Astrocyte (in vitro differentiated cells and primary cell): ENCODE measurements around the gene ITGAX. TPM values are rescaled to one million over a fixed set of nuclear protein-coding genes. Genes with fewer than 3 reads are reported as not detected.
"Not testable (repeated sequence)": the region's sequence is repeated elsewhere in the genome, so short reads cannot be mapped to it uniquely, and the experiment has no call there.

Experiments
- DNase-seq: peaks from one replicate; pipeline ENCODE4 v3.0.0-alpha.2; 2010; ENCODE audit warnings: low read depth
- FAIRE-seq: peaks from 2 replicates; lab custom pipeline; 2011; peaks lifted over from hg19 to GRCh38; lab: Jason Lieb, UNC
- H2AFZ ChIP-seq: 2 replicates; pipeline ENCODE4 v1.6.0; 2012; ENCODE audit warnings: low read depth, low read length, inconsistent platforms
- H3K27ac ChIP-seq: 2 replicates; pipeline ENCODE4 v1.5.1; 2011; ENCODE audit warnings: low read depth, low read length, inconsistent platforms
- H3K27me3 ChIP-seq: 2 replicates; pipeline ENCODE4 v1.6.0; 2011; ENCODE audit warnings: low read length, inconsistent platforms; ENCODE audit not compliant: insufficient read depth
- H3K36me3 ChIP-seq: 2 replicates; pipeline ENCODE4 v1.5.1; 2011; ENCODE audit warnings: low read length, inconsistent platforms; ENCODE audit not compliant: insufficient read depth
- H3K4me1 ChIP-seq: 2 replicates; pipeline ENCODE4 v1.5.1; 2011; ENCODE audit warnings: low read length, inconsistent platforms; ENCODE audit not compliant: insufficient read depth
- H3K4me2 ChIP-seq: 2 replicates; pipeline ENCODE4 v1.6.0; 2012; ENCODE audit warnings: low read length, inconsistent platforms
- H3K4me3 ChIP-seq: 2 replicates; pipeline ENCODE4 v1.5.1; 2011; ENCODE audit warnings: low read depth, mild to moderate bottlenecking, low read length, inconsistent platforms; ENCODE audit not compliant: insufficient read depth
- H3K79me2 ChIP-seq: 2 replicates; pipeline ENCODE4 v1.6.0; 2012; ENCODE audit warnings: mild to moderate bottlenecking, low read length, inconsistent platforms; ENCODE audit not compliant: insufficient read depth
- H3K9ac ChIP-seq: 2 replicates; pipeline ENCODE4 v1.6.0; 2012; ENCODE audit warnings: mild to moderate bottlenecking, low read length, inconsistent platforms
- H3K9me3 ChIP-seq: 2 replicates; pipeline ENCODE4 v1.5.1; 2012; ENCODE audit warnings: low read depth, mild to moderate bottlenecking, low read length, inconsistent platforms; ENCODE audit not compliant: insufficient read depth
- H4K20me1 ChIP-seq: 2 replicates; pipeline ENCODE4 v1.6.0; 2012; ENCODE audit warnings: low read length, inconsistent platforms; ENCODE audit not compliant: insufficient read depth
- H3K27ac Mint-ChIP-seq: one replicate; pipeline ENCODE4 v1.8.0; 2021; ENCODE audit warnings: mild to moderate bottlenecking, mixed read lengths; ENCODE audit not compliant: unreplicated experiment
- H3K27me3 Mint-ChIP-seq: one replicate; pipeline ENCODE4 v1.8.0; 2021; ENCODE audit warnings: low read depth, mixed read lengths; ENCODE audit not compliant: unreplicated experiment
- H3K36me3 Mint-ChIP-seq: one replicate; pipeline ENCODE4 v1.8.0; 2021; ENCODE audit warnings: low read depth, mixed read lengths; ENCODE audit not compliant: unreplicated experiment
- H3K4me1 Mint-ChIP-seq: one replicate; pipeline ENCODE4 v1.8.0; 2021; ENCODE audit warnings: low read depth, mixed read lengths; ENCODE audit not compliant: unreplicated experiment
- H3K4me3 Mint-ChIP-seq: one replicate; pipeline ENCODE4 v1.8.0; 2021; ENCODE audit warnings: mild to moderate bottlenecking, moderate library complexity, mixed read lengths; ENCODE audit not compliant: unreplicated experiment
- H3K9me3 Mint-ChIP-seq: one replicate; pipeline ENCODE4 v1.8.0; 2021; ENCODE audit warnings: mild to moderate bottlenecking, mixed read lengths; ENCODE audit not compliant: unreplicated experiment
- EZH2 ChIP-seq: IDR thresholded peaks from 2 replicates; pipeline ENCODE4 v1.6.1; 2012; ENCODE audit warnings: mild to moderate bottlenecking, low read length, inconsistent platforms; ENCODE audit not compliant: insufficient read depth
- total RNA-seq: library from RNA; stranded (reverse); gene quantifications from 2 replicates; pipeline ENCODE4 v1.2.1, GENCODE V29; 2021
- TF ChIP-seq, protein P1 (sequence below): IDR thresholded peaks from 2 replicates; pipeline ENCODE4 v1.5.1; 2011; ENCODE audit warnings: low read depth, mild to moderate bottlenecking, inconsistent platforms, low read length, moderate library complexity; ENCODE audit not compliant: insufficient read depth

Gene ITGAX
- total RNA-seq, 1 donor from 2014 or later = 0.27 TPM

DNA sequence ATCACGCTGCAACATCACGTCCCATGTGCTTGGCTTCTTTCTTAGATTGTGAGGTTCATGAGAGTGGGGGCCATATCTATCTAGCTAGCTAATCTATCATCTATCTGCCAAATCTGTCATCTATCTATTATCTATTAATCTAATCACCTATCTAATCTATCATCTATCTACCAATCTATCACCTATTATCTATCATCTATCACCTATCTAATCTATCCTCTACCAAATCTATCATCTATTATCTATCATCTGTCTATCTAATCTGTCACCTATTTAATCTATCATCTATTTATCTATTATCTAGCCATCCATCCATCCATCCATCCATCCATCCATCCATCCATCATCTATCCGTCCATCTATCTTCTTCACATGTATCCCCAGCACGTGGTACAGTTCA lies 59.0 kb downstream of the ITGAX start:
- Histone ChIP-seq H3K36me3 (no peaks in the 10 kb centered on the region), H4K20me1 (no peaks in the 10 kb centered on the region), H3K79me2 (no peaks in the 10 kb centered on the region), H3K4me3 (no peak overlapping the region), H2AFZ (no peak overlapping the region), H3K4me2 (no peak overlapping the region), H3K9me3 (no peaks in the 10 kb centered on the region), H3K27me3 (no peaks in the 10 kb centered on the region), H3K9ac (no peak overlapping the region), H3K27ac (no peak overlapping the region), H3K4me1 (no peaks in the 10 kb centered on the region)
- no peak for DNase-seq
- Mint-ChIP-seq H3K27ac (no peak overlapping the region), H3K4me3 (no peak overlapping the region), H3K9me3 (peaks cover 16% of the 10 kb centered on the region), H3K4me1 (no peaks in the 10 kb centered on the region), H3K36me3 (peaks cover 4% of the 10 kb centered on the region), H3K27me3 (peaks cover 60% of the 10 kb centered on the region)
- TF ChIP-seq EZH2 = no peak
- TF ChIP-seq, protein P1, sequence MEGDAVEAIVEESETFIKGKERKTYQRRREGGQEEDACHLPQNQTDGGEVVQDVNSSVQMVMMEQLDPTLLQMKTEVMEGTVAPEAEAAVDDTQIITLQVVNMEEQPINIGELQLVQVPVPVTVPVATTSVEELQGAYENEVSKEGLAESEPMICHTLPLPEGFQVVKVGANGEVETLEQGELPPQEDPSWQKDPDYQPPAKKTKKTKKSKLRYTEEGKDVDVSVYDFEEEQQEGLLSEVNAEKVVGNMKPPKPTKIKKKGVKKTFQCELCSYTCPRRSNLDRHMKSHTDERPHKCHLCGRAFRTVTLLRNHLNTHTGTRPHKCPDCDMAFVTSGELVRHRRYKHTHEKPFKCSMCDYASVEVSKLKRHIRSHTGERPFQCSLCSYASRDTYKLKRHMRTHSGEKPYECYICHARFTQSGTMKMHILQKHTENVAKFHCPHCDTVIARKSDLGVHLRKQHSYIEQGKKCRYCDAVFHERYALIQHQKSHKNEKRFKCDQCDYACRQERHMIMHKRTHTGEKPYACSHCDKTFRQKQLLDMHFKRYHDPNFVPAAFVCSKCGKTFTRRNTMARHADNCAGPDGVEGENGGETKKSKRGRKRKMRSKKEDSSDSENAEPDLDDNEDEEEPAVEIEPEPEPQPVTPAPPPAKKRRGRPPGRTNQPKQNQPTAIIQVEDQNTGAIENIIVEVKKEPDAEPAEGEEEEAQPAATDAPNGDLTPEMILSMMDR = no peak
- FAIRE-seq = no peak

DNA sequence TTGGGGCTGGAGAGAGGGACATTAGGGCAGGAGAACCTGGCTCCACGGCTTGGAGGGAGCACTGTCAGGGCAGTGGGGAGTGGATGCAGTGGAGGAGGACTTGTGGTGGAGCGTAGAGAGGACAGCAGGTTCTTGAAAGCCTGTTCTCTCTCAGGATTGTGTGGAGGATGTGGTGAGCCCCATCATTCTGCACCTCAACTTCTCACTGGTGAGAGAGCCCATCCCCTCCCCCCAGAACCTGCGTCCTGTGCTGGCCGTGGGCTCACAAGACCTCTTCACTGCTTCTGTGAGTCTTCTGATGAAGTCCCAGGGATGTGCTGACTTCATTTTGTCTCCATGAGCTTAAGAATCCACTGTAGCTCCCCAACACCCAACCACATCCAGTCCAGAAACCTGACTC lies 59.7 kb downstream of the ITGAX start:
- no peak overlapping the region for H3K4me2 ChIP-seq
- no peak overlapping the region for H3K4me3 Mint-ChIP-seq
- H3K27ac Mint-ChIP-seq = no peak overlapping the region
- H3K27me3 ChIP-seq = no peaks in the 10 kb centered on the region
- no peak overlapping the region for H3K9ac ChIP-seq
- no peak overlapping the region for H3K4me3 ChIP-seq
- no peak for FAIRE-seq
- H3K4me1 Mint-ChIP-seq = no peaks in the 10 kb centered on the region
- no peak for TF ChIP-seq EZH2
- TF ChIP-seq, protein P1 = no peak
- no peak overlapping the region for H2AFZ ChIP-seq
- H3K36me3 Mint-ChIP-seq = peaks cover 4% of the 10 kb centered on the region
- H3K27me3 Mint-ChIP-seq = peaks cover 57% of the 10 kb centered on the region
- no peaks in the 10 kb centered on the region for H3K79me2 ChIP-seq
- DNase-seq = no peak
- H3K4me1 ChIP-seq = no peaks in the 10 kb centered on the region
- H3K36me3 ChIP-seq = no peaks in the 10 kb centered on the region
- H4K20me1 ChIP-seq = no peaks in the 10 kb centered on the region
- no peaks in the 10 kb centered on the region for H3K9me3 ChIP-seq
- peaks cover 16% of the 10 kb centered on the region for H3K9me3 Mint-ChIP-seq
- H3K27ac ChIP-seq = no peak overlapping the region

GRCh38 chr16:31416371-31416770 lies 61.4 kb downstream of the ITGAX start:
- Histone ChIP-seq H3K9me3 (no peaks in the 10 kb centered on the region), H3K27me3 (no peaks in the 10 kb centered on the region), H3K79me2 (no peaks in the 10 kb centered on the region), H3K4me1 (no peaks in the 10 kb centered on the region), H3K4me3 (no peak overlapping the region), H3K36me3 (no peaks in the 10 kb centered on the region), H3K4me2 (no peak overlapping the region), H3K9ac (no peak overlapping the region), H4K20me1 (no peaks in the 10 kb centered on the region), H3K27ac (no peak overlapping the region), H2AFZ (no peak overlapping the region)
- H3K36me3 Mint-ChIP-seq = peaks cover 4% of the 10 kb centered on the region
- TF ChIP-seq, protein P1 = no peak
- TF ChIP-seq EZH2 = no peak
- no peaks in the 10 kb centered on the region for H3K4me1 Mint-ChIP-seq
- peaks cover 56% of the 10 kb centered on the region for H3K27me3 Mint-ChIP-seq
- DNase-seq = no peak
- no peak overlapping the region for H3K4me3 Mint-ChIP-seq
- H3K27ac Mint-ChIP-seq = no peak overlapping the region
- FAIRE-seq = no peak
- peaks cover 24% of the 10 kb centered on the region for H3K9me3 Mint-ChIP-seq

- H3K79me2 ChIP-seq, H3K4me2 ChIP-seq, H3K4me1 ChIP-seq, H3K9me3 ChIP-seq, H3K9ac ChIP-seq, H3K36me3 ChIP-seq, H3K4me3 ChIP-seq, DNase-seq, H3K36me3 Mint-ChIP-seq, H3K4me1 Mint-ChIP-seq, FAIRE-seq, H4K20me1 ChIP-seq, H3K27me3 ChIP-seq, H3K27ac Mint-ChIP-seq, H3K4me3 Mint-ChIP-seq, H2AFZ ChIP-seq, H3K27ac ChIP-seq: not testable (repeated sequence)
- peaks cover 24% of the 10 kb centered on the region for H3K9me3 Mint-ChIP-seq
- peaks cover 52% of the 10 kb centered on the region for H3K27me3 Mint-ChIP-seq
Observed at GRCh38 chr16:31417036-31417435, 62.1 kb downstream of the ITGAX start.
